HG03571 (cell line): Measurements from ENCODE around the gene AZU1.
"Not testable (repeated sequence)": the region's sequence is repeated elsewhere in the genome, so short reads cannot be mapped to it uniquely, and the experiment has no call there.

ENCODE experiments used
- ATAC-seq: cut with Tn5 transposase; IDR thresholded peaks from one replicate; pipeline ENCODE4 v1.9.1; 2021; ENCODE audit not compliant: unreplicated experiment

Gene AZU1

DNA sequence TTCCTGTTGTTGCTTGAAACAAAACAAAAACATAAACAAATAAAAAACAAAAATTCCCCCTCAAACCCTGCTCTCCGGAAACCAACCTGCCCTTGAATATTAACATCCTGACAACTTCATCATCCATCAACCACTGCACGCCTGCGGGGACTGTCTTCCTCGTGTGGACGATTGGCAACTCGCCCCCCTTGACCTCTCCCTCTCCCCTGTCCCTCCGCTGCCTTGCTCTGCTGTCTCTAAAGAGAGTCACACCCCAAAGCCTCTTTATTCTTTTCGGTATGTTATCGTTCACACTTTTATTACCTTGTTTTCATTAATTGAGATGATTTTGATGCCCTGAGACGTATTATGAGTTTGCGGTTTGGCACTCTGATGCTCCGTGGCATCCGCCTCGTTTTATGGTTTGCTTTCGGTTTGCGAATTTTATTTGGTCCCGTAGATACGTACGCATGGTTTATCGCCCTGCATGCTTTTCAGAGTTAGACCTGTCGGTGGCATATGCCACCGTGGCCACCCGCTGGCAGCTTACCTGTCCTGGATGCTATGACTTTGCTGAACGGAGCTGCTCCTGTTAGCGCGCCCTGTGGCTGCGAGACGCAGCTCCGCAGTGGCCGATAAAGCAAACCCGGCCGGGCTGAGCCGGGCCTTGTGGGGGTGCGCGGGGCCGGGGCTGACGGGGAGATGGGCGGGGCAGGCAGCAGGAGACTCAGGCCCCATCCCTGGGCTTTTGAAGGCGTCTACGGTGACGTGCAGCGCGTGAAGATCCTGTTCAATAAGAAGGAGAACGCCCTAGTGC is 19.8 kb upstream of the AZU1 start:
- ATAC-seq: no peak

- no peak for ATAC-seq
These were observed 19.2 kb upstream of the AZU1 start for GRCh38 chr19:808423-808775.

DNA sequence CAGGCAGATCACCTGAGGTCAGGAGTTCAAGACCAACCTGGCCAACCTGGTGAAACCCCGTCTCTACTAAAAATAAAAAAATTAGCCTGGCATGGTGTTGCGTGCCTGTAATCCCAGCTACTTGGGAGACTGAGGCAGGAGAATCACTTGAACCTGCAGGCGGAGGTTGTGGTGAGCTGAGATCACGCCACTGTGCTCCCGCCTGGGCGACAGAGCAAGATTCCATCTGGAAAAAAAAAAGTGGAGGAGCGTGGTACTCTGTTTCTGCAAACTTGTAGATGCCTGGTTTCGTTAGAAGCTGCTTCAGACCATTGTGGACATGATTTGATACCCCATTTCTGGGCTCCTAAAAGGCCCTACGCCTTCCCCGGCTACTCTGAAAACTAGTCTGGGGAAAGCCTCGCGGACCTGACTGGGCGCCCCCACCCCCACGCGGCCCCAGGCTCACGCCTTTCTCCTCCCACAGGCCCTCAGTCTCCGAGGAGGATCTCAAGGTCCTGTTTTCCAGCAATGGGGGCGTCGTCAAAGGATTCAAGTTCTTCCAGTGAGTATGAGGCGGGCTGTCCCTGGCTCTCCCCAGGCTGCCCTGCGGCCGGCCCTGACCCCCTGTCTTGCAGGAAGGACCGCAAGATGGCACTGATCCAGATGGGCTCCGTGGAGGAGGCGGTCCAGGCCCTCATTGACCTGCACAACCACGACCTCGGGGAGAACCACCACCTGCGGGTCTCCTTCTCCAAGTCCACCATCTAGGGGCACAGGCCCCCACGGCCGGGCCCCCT is 17.4 kb upstream of the AZU1 start:
- ATAC-seq: no peak

GRCh38 chr19:810883-811489 is 16.7 kb upstream of the AZU1 start:
- ATAC-seq: no peak

GRCh38 chr19:811506-812048 is 16.1 kb upstream of the AZU1 start:
- ATAC-seq: no peak

DNA sequence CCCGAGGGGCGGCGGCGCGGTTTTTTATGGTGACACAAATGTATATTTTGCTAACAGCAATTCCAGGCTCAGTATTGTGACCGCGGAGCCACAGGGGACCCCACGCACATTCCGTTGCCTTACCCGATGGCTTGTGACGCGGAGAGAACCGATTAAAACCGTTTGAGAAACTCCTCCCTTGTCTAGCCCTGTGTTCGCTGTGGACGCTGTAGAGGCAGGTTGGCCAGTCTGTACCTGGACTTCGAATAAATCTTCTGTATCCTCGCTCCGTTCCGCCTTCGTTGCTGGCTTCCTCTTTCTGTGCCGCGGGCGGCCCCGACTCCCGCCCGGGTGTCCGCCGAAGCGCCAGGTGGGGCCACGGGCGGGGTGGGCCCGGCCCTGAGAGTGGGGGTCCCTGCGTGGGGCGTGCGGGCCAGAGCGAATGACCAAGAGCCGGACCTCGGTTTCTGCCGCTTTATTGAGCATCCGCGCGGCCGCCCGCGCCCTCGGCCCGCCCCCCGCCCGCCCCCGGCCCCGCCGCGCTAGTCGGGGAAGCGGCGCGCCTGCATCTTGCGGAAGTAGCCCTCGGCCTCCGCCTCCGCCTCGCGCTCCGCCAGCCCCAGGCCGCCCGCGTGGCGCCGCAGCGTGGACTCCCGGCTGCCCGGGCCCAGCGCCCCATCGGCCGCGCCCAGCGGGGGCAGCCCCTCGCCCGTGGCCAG is 15.4 kb upstream of the AZU1 start:
- ATAC-seq: no peak

- ATAC-seq: no peak
These were observed 14.9 kb upstream of the AZU1 start for GRCh38 chr19:812747-813218.

DNA sequence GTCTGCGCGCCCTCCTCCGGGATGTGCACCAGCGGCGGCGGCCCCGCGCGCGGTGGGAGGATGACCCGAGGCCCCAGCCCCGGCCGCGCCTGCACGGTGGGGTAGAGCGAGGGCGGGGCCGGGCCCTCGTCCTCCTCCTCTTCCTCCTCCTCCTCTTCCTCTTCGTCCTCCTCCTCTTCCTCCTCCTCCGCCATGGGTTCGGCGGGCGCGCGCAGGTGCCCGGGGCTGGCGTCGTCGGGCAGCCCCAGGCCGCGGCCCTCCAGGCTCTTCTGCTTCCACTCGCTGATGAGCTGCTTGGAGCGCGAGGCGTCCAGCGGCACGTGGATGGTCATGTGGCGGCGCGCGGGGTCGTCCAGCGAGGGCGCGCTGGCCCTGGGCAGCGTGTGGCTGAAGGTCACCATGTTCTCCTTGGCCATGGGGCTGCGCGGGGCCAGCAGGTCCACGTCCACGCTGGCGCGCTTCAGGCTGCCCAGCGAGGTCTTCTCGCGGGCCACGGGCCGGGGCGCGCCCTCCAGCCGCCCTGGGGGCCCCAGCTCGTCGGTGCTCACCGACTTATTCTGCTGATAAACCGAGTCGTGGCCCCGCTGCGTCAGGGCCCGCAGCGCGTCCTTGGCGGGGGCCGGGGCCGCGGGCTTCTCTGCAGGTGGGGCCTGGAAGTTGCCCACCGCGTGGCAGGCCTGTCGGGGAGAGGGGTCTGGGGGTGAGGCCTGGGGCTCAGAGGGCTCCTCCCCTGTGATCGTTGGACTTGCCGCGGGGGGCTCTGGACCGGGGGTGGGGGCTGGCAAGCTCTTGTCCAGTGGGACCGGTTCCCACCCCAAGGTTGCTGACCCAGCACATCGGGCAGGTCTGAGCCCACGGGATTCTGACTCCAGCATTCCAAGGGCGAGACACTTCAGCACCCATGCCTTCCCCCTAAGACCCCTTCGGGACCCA is 14.2 kb upstream of the AZU1 start:
- ATAC-seq: no peak

- ATAC-seq: no peak
These were observed 13.2 kb upstream of the AZU1 start for GRCh38 chr19:814152-815078.

DNA sequence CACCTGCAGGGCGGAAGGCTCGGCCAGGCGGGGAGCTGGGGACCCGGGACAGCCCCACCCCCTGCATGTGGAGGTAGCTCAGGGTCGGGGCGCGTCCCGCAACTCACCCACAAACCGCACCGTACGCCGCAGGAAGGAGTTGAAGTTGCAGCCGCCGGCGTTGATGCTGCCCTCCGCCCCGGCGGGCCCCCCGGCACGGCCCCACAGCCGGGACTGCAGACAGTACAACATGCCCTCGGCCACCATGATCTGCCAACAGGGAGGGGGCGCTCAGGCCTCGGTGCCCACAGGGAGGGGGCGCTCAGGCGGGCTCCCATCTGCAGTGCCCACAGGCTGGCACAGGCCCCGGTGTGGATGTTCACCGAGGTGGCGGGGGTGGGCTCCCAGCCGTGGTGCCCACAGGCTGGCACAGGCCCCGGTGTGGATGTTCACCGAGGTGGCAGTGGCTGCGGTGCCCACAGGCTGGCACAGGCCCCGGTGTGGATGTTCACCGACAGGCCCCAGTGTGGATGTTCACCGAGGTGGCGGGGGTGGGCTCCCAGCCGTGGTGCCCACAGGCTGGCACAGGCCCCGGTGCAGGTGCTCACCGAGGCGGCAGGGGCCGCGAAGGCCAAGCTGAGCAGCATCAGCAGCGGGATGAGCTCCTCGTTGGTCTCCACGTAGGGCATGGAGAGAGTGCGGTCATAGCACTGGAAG is 12.4 kb upstream of the AZU1 start:
- ATAC-seq: no peak

DNA sequence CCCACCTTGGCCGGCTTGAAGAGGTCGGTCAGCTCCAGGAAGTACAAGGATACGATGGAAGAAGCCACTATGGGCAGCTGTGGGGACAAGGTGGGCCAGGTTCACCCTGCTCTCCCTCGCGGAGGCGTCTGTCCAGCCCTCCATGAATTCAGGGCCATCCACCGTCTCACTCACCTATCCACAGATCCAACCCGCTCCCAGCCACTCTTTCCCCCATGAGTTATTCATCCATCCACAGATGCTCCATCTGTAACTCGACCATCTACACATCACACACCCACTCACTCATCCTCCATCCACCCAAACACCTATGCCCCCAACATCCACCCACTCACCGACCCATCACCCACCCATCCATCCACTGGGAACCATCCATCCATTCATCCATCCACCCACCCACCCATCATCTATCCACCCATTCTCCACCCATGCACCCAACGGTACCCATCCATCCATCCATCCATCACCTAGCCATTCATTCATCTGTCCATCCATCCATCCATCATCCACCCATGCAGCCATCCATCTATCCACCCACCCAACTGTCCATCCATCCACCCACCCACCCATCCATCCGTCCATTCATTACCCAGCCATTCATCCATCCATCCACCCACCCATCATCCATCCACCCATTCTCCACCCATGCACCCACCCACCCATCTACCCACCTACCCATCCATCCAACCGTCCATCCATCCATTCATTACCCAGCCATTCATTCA is 11.7 kb upstream of the AZU1 start:
- no peak for ATAC-seq

DNA sequence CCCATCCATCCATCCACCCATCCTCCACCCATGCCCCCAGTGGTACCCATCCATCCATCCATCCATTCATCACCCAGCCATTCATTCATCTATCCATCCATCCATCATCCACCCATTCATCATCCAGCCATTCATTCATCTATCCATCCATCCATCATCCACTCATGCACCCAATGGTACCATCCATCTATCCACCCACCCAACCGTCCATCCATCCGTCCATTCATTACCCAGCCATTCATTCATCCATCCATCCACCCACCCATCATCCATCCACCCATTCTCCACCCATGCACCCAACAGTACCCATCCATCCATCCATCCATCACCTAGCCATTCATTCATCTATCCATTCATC is 11.2 kb upstream of the AZU1 start:
- no peak for ATAC-seq

DNA sequence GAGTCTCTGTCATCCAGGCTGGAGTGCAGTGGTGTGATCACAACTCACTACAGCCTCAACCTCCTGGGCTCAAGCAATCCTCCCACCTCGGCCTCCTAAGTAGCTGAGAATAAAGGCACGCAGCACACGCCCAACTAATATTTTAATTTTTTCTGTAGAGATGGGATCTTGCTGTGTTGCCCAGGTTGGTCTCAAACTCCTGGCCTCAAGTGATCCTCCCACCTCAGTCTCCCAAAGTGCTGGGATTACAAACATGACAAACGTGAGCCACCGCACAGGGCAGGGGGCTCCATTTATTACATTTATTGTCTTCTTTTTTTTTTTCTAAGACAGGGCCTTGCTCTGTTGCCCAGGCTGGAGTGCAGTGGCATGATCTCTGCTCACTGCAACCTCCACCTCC is 7.4 kb upstream of the AZU1 start:
- not testable (repeated sequence) for ATAC-seq

- ATAC-seq: no peak
These were observed 6.3 kb upstream of the AZU1 start for GRCh38 chr19:821231-821824.

DNA sequence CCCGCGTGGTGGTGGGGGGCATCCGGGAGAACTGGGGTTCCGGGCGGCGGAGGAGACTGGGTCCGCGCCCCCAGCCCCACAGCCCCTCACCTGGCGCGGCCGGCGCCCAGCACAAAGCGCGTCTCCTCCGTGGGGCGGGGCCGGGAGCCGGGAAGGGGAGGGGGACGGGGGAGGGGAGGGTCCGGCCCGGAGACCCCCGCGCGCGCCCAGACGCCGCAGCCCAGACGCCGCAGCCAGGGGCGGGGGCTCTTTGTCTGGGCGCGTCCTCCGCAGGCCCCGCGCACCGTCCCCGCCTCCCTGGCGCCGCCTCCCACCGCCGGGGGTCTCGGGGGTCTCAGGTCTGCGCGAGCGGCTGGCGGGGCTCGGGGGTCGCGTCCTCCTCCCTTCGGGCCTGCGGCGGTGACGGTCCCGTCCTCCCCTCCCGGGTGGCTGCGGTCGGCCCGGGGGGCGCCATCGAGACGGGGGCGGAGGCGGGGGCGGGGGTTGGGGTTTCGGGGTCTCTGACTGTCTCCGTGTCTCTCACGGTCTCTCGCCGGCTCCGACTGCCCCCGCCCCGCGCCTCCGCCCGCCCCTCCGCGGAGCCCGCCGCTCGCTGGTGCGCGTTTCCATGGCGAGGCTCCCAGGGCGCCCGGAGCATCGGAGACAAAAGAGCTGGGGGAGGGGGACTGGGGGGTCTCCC is 5.7 kb upstream of the AZU1 start, which contains the start of gene PLPPR3:
Gene PLPPR3, minus strand, starts transcription at position 131 of the 679 bp plus-strand sequence. CDS start 396 bp downstream, outside the sequence.
- no peak for ATAC-seq

DNA sequence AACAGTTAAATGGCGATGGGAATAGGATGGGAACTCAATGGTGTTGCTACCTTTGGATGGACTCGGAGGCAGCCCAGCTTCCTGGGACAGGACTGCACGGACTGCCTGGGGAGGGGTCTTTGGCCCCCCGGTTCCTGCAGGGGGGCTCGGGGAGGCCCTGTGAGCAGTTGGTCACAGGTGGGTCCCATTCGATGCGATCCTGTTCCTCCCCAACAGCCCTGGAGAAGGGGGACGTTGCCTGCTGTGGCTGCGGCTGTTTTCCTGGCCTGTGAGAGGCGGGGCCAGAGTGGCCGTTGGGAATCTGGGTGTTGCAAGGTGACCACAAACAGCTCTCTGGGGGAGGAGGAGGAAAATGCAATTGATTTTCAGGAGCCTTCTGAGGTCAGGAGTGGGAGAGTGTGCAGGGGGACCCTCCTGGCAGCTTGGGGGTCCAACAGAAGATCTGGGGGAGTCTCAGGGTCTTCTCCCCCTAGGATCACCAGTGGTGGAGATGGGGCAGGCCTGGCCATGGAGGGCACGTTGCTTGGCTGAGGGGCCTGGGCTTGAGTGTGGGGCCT is 4.0 kb upstream of the AZU1 start:
- ATAC-seq: no peak
